Calu3 (cell line): ENCODE results near the gene TBC1D2. TPM values are rescaled to one million over a fixed set of nuclear protein-coding genes. Genes with fewer than 3 reads are reported as not detected.
A peak's percentile ranks its signal among the peaks of the same experiment; 100 is the strongest.

Experiments
- BruUV-seq: library from RNA; stranded (reverse); fragments of 400-500 nt; replicated peaks from 2 replicates; lab custom pipeline; 2021; lab: Mats Ljungman, UMichigan
- CTCF ChIA-PET: fragments of 300-600 bp; sonication (Branson Sonifier 250); formaldehyde crosslinking; loops from one replicate; lab custom pipeline; 2022; ENCODE audit warnings: antibody characterized with exemption; lab: Charles Lee
- DNase-seq: peaks from one replicate; pipeline ENCODE4 v3.0.0; 2022
- H3K27ac Mint-ChIP-seq: one replicate; pipeline ENCODE4 v1.8.0; 2022; ENCODE audit warnings: mixed read lengths; ENCODE audit not compliant: unreplicated experiment
- H3K27me3 Mint-ChIP-seq: one replicate; pipeline ENCODE4 v1.8.0; 2022; ENCODE audit warnings: mixed read lengths; ENCODE audit not compliant: unreplicated experiment
- H3K36me3 Mint-ChIP-seq: one replicate; pipeline ENCODE4 v1.8.0; 2022; ENCODE audit warnings: mild to moderate bottlenecking, moderate library complexity, mixed read lengths; ENCODE audit not compliant: insufficient read depth, unreplicated experiment
- H3K4me1 Mint-ChIP-seq: one replicate; pipeline ENCODE4 v1.8.0; 2022; ENCODE audit warnings: mild to moderate bottlenecking, low read depth, mixed read lengths; ENCODE audit not compliant: unreplicated experiment
- H3K4me3 Mint-ChIP-seq: one replicate; pipeline ENCODE4 v1.8.0; 2022; ENCODE audit warnings: mild to moderate bottlenecking, low read depth, moderate library complexity, mixed read lengths; ENCODE audit not compliant: unreplicated experiment
- H3K9me3 Mint-ChIP-seq: one replicate; pipeline ENCODE4 v1.8.0; 2022; ENCODE audit warnings: low read depth, mixed read lengths; ENCODE audit not compliant: unreplicated experiment
- intact Hi-C: fragments of 100-400 bp; cut with micrococcal nuclease; formaldehyde crosslinking; loops from one replicate; pipeline ENCODE4 v1.10.0; 2022; ENCODE audit not compliant: unreplicated experiment
- total RNA-seq: library from RNA; stranded (reverse); gene quantifications from 2 replicates; pipeline ENCODE4 v1.2.3, GENCODE V29; 2022
- TF ChIP-seq, protein P1 (sequence below): fragments of 200-600 bp; IDR thresholded peaks from one replicate; pipeline ENCODE4 v1.8.0; 2022; ENCODE audit warnings: antibody characterized with exemption; ENCODE audit not compliant: unreplicated experiment

Gene TBC1D2
- total RNA-seq, 1 experiment from 2014 or later: 8.3 TPM

GRCh38 chr9:98226516-98226915, 28.9 kb downstream of the TBC1D2 start:
- no TSS peak for BruUV-seq
- Mint-ChIP-seq H3K9me3 (no peaks in the 10 kb centered on the region), H3K4me3 (no peak overlapping the region), H3K27me3 (no peaks in the 10 kb centered on the region), H3K4me1 (peaks cover 23% of the 10 kb centered on the region), H3K36me3 (peaks cover 18% of the 10 kb centered on the region), H3K27ac (no peak overlapping the region)
- intact Hi-C loops: no loop called here
- DNase-seq: no peak
- TF ChIP-seq, protein P1, sequence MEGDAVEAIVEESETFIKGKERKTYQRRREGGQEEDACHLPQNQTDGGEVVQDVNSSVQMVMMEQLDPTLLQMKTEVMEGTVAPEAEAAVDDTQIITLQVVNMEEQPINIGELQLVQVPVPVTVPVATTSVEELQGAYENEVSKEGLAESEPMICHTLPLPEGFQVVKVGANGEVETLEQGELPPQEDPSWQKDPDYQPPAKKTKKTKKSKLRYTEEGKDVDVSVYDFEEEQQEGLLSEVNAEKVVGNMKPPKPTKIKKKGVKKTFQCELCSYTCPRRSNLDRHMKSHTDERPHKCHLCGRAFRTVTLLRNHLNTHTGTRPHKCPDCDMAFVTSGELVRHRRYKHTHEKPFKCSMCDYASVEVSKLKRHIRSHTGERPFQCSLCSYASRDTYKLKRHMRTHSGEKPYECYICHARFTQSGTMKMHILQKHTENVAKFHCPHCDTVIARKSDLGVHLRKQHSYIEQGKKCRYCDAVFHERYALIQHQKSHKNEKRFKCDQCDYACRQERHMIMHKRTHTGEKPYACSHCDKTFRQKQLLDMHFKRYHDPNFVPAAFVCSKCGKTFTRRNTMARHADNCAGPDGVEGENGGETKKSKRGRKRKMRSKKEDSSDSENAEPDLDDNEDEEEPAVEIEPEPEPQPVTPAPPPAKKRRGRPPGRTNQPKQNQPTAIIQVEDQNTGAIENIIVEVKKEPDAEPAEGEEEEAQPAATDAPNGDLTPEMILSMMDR: no peak
- CTCF ChIA-PET: no interaction called here

DNA sequence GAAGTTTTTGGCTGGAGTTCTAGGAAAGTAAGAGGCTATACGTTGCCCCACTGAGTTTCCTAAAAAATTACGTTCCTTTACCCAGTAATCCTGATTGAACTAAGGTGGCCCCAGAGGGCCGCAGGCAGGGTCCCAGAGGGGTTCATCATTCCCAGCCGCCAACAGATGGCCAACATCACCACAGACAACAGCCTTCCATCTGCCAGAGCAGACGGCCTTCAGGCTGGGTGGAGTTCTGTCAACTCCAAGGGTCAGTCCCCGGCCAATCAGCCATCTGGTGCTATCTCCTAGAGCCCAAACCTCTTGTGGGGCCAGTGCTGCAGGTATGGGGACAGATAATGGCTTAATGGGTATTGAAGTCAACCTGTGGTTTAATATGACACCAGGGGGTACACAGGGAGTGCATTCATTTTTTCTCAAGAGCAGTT, 30.4 kb downstream of the TBC1D2 start:
- peaks cover 11% of the 10 kb centered on the region for H3K36me3 Mint-ChIP-seq
- H3K9me3 Mint-ChIP-seq: no peaks in the 10 kb centered on the region
- CTCF ChIA-PET: no interaction called here
- H3K27ac Mint-ChIP-seq: no peak overlapping the region
- no TSS peak for BruUV-seq
- H3K27me3 Mint-ChIP-seq: no peaks in the 10 kb centered on the region
- intact Hi-C loops: no loop called here
- no peak overlapping the region for H3K4me3 Mint-ChIP-seq
- TF ChIP-seq, protein P1: no peak
- DNase-seq: no peak
- H3K4me1 Mint-ChIP-seq: peaks cover 26% of the 10 kb centered on the region

GRCh38 chr9:98222885-98223691, 32.4 kb downstream of the TBC1D2 start:
- Mint-ChIP-seq H3K27ac (peak overlapping the region; percentile 58), H3K4me3 (peak overlapping the region; percentile 1), H3K27me3 (no peaks in the 10 kb centered on the region), H3K9me3 (no peaks in the 10 kb centered on the region), H3K36me3 (peaks cover 16% of the 10 kb centered on the region), H3K4me1 (peaks cover 42% of the 10 kb centered on the region)
- TF ChIP-seq, protein P1: no peak
- intact Hi-C loops: no loop called here
- CTCF ChIA-PET: interaction anchor here (0.6 to 1.1 kb wide), 3 partner anchors 35 to 77 kb away, joined by 3 read pairs; no protein-coding TSS in a partner anchor
- DNase-seq: peak; percentile 56
- BruUV-seq: no TSS peak

DNA sequence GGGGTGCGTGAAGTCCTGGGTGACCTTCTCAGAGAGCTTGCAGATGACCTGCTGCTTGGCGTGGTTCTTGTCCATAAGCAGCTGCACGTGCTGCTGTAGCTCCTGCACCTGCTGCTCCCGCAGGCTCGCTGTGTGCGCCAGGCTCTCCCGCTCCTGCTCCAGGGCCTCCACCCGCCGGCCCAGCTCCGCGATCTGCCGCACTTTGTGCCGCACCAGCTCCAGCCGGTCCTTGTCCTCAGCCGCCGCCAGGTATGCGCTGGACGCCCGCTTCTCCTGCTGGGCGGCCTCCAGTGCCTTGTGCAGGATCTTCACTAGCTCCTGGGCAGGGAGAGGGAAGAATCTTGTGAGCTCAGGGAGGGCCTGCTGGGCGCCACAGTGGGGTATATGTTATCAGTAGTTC, 34.5 kb downstream of the TBC1D2 start:
- BruUV-seq: no TSS peak
- peaks cover 12% of the 10 kb centered on the region for H3K36me3 Mint-ChIP-seq
- DNase-seq: no peak
- H3K9me3 Mint-ChIP-seq: no peaks in the 10 kb centered on the region
- no peaks in the 10 kb centered on the region for H3K27me3 Mint-ChIP-seq
- CTCF ChIA-PET: no interaction called here
- TF ChIP-seq, protein P1: no peak
- no peak overlapping the region for H3K27ac Mint-ChIP-seq
- H3K4me1 Mint-ChIP-seq: peaks cover 33% of the 10 kb centered on the region
- intact Hi-C loops: no loop called here
- H3K4me3 Mint-ChIP-seq: no peak overlapping the region
